ENCODE measurements around the gene KDM2B.
"Not testable (repeated sequence)": the region's sequence is repeated elsewhere in the genome, so short reads cannot be mapped to it uniquely, and the experiment has no call there.

The KDM2B gene

GRCh38 chr12:121590476-121591143 lies 9.8 kb upstream of the KDM2B start:
- in situ Hi-C loops (cut with MboI; ENCODE audit: low sequenced_read_pairs) = no loop called here

GRCh38 chr12:121584885-121585284 lies 4.1 kb upstream of the KDM2B start:
- in situ Hi-C loops (cut with MboI; ENCODE audit: low sequenced_read_pairs) = not testable (repeated sequence)

- in situ Hi-C loops (cut with MboI; ENCODE audit: low sequenced_read_pairs) = not testable (repeated sequence)
Observed at GRCh38 chr12:121583334-121583661, 2.5 kb upstream of the KDM2B start.

- in situ Hi-C loops (cut with MboI; ENCODE audit: low sequenced_read_pairs) = no loop called here
Observed at GRCh38 chr12:121582583-121583333, 1.9 kb upstream of the KDM2B start.

GRCh38 chr12:121581686-121582429 lies 1.0 kb upstream of the KDM2B start:
- in situ Hi-C loops (cut with MboI; ENCODE audit: low sequenced_read_pairs) = no loop called here

GRCh38 chr12:121579981-121580868 lies 598 bp downstream of the KDM2B start:
- in situ Hi-C loops (cut with MboI; ENCODE audit: low sequenced_read_pairs) = no loop called here

GRCh38 chr12:121579190-121579791 lies 1.5 kb downstream of the KDM2B start:
- in situ Hi-C loops (cut with MboI; ENCODE audit: low sequenced_read_pairs) = no loop called here

GRCh38 chr12:121578230-121579189 lies 2.3 kb downstream of the KDM2B start:
- in situ Hi-C loops (cut with MboI; ENCODE audit: low sequenced_read_pairs) = no loop called here

- in situ Hi-C loops (cut with MboI; ENCODE audit: low sequenced_read_pairs) = no loop called here
Observed at GRCh38 chr12:121577443-121578180, 3.2 kb downstream of the KDM2B start.

- in situ Hi-C loops (cut with MboI; ENCODE audit: low sequenced_read_pairs) = no loop called here
Observed at GRCh38 chr12:121576851-121577391, 3.9 kb downstream of the KDM2B start.

- in situ Hi-C loops (cut with MboI; ENCODE audit: low sequenced_read_pairs) = no loop called here
Observed at GRCh38 chr12:121575952-121576625, 4.7 kb downstream of the KDM2B start.

- in situ Hi-C loops (cut with MboI; ENCODE audit: low sequenced_read_pairs) = no loop called here
Observed at GRCh38 chr12:121575051-121575450, 5.8 kb downstream of the KDM2B start.

GRCh38 chr12:121574025-121574424 lies 6.8 kb downstream of the KDM2B start:
- in situ Hi-C loops (cut with MboI; ENCODE audit: low sequenced_read_pairs) = no loop called here

GRCh38 chr12:121571920-121572319 lies 8.9 kb downstream of the KDM2B start:
- in situ Hi-C loops (cut with MboI; ENCODE audit: low sequenced_read_pairs) = no loop called here

GRCh38 chr12:121570467-121571283 lies 10.1 kb downstream of the KDM2B start:
- in situ Hi-C loops (cut with MboI; ENCODE audit: low sequenced_read_pairs) = no loop called here

- in situ Hi-C loops (cut with MboI; ENCODE audit: low sequenced_read_pairs) = no loop called here
Observed at GRCh38 chr12:121568971-121569751, 11.7 kb downstream of the KDM2B start.
